ENCODE data around the gene NTF4.

Gene NTF4

GRCh38 chr19:49064768-49065611 is at the start of gene NTF4:
TSS of gene NTF4 (minus strand) at chr19:49064818. CDS start at chr19:49061997, 2,821 bp downstream.
- TF ChIP-seq ZFX (IDR thresholded peaks at IDR 0.05): no peak
- TF ChIP-seq CTCF (conservative IDR thresholded peaks at IDR 0.05): no peak
- H3K27ac ChIP-seq: peak within 1 kb of the TSS; percentile 29; the same call in 1 of the 2 replicates

GRCh38 chr19:49113762-49114629 is 49.4 kb upstream of the NTF4 start, which contains the start of gene LIN7B:
TSS of gene LIN7B (plus strand) at chr19:49114370. CDS start at chr19:49114405, 35 bp downstream.
- H3K27ac ChIP-seq: peak within 1 kb of the TSS; percentile 71

GRCh38 chr19:49111218-49111998 is 46.8 kb upstream of the NTF4 start:
- no peak overlapping the region for H3K27ac ChIP-seq
- no peak for TF ChIP-seq CTCF (conservative IDR thresholded peaks at IDR 0.05)
- no peak for TF ChIP-seq ZFX (IDR thresholded peaks at IDR 0.05)

More at GRCh38 chr19:49113762-49114629, 49.4 kb upstream of the NTF4 start, which contains the start of gene LIN7B:
- peak; percentile 59 for TF ChIP-seq CTCF (conservative IDR thresholded peaks at IDR 0.05)
- no peak for TF ChIP-seq ZFX (IDR thresholded peaks at IDR 0.05)

GRCh38 chr19:49110567-49110966 is 45.9 kb upstream of the NTF4 start:
- no peak overlapping the region for H3K27ac ChIP-seq
- no peak for TF ChIP-seq CTCF (conservative IDR thresholded peaks at IDR 0.05)
- TF ChIP-seq ZFX (IDR thresholded peaks at IDR 0.05): no peak

GRCh38 chr19:49109569-49110233 is 45.1 kb upstream of the NTF4 start:
- TF ChIP-seq CTCF (conservative IDR thresholded peaks at IDR 0.05) (no peak), ZFX (IDR thresholded peaks at IDR 0.05) (no peak)
- H3K27ac ChIP-seq: no peak overlapping the region

- TF ChIP-seq CTCF (conservative IDR thresholded peaks at IDR 0.05) (no peak), ZFX (IDR thresholded peaks at IDR 0.05) (no peak)
- H3K27ac ChIP-seq: no peak overlapping the region
Observed at GRCh38 chr19:49109051-49109450, 44.4 kb upstream of the NTF4 start.

All from C4-2B (cell line).